H1 (cell line): ENCODE measurements around the gene MTHFS.

Experiments
- ATF2 ChIP-seq: IDR thresholded peaks from 2 replicates; pipeline ENCODE4 v1.6.1; 2012; ENCODE audit warnings: low read length, inconsistent platforms
- CTCF ChIP-seq, 3 experiments: IDR thresholded peaks; 1 replicate in 2 of 3; 2 replicates in 1 of 3; pipeline versions ENCODE4 v1.5.1 to v1.6.1; 2011; ENCODE audit warnings: low read length in 3 of 3, mild to moderate bottlenecking in 3 of 3, inconsistent platforms in 2 of 3, low read depth in 1 of 3, moderate library complexity in 1 of 3; ENCODE audit not compliant: insufficient read depth in 1 of 3; ENCODE audit errors: control extremely low read depth in 1 of 3
- EZH2 ChIP-seq: fragments of 200-600 bp; sonication (generic); IDR thresholded peaks from 2 replicates; pipeline ENCODE4 v1.7.1; 2012; ENCODE audit warnings: low read depth, mild to moderate bottlenecking, moderate library complexity, low read length, inconsistent platforms; ENCODE audit not compliant: severe bottlenecking
- HDAC2 ChIP-seq, 2 experiments: fragments of 300-600 bp in 1 of 2; sonication (generic) in 1 of 2; IDR thresholded peaks; 2 replicates each; pipeline ENCODE4 v1.6.1; 2011 to 2012; ENCODE audit warnings: low read depth in 2 of 2, low read length in 2 of 2, mild to moderate bottlenecking in 2 of 2, moderate library complexity in 2 of 2, borderline replicate concordance in 1 of 2, inconsistent platforms in 1 of 2
- HDAC6 ChIP-seq: IDR thresholded peaks from one replicate; pipeline ENCODE4 v1.7.1; 2012; ENCODE audit warnings: low read depth, mild to moderate bottlenecking, inconsistent platforms, low read length, moderate library complexity
- MAFK ChIP-seq: IDR thresholded peaks from 2 replicates; pipeline ENCODE4 v1.6.1; 2012; ENCODE audit warnings: low read depth, mild to moderate bottlenecking, improper control_type of control experiment, low read length
- POLR2AphosphoS5 ChIP-seq: IDR thresholded peaks from 2 replicates; pipeline ENCODE4 v1.6.1; 2011; ENCODE audit warnings: low read depth, low read length
- RAD21 ChIP-seq, 2 experiments: IDR thresholded peaks in 1 of 2; conservative IDR thresholded peaks in 1 of 2; 2 replicates each; pipeline ENCODE4 v1.6.1; 2011; ENCODE audit warnings: low read depth in 2 of 2, low read length in 2 of 2, improper control_type of control experiment in 1 of 2, inconsistent platforms in 1 of 2, mild to moderate bottlenecking in 1 of 2, moderate library complexity in 1 of 2
- SP2 ChIP-seq: IDR thresholded peaks from 2 replicates; pipeline ENCODE4 v1.6.1; 2012; ENCODE audit warnings: mild to moderate bottlenecking, low read length, inconsistent platforms

- TF ChIP-seq POLR2AphosphoS5 (no peak), HDAC6 (no peak), RAD21 (IDR thresholded peaks at IDR 0.05 in 1 of 2, conservative IDR thresholded peaks at IDR 0.05 in 1 of 2; ENCODE audit: low read depth in 2 of 2, low read length in 2 of 2) (no peak), ATF2 (no peak), SP2 (no peak), HDAC2 (IDR thresholded peaks at IDR 0.05; ENCODE audit: borderline replicate concordance in 1 of 2, low read depth in 2 of 2, low read length in 2 of 2) (no peak), CTCF (IDR thresholded peaks at IDR 0.05; ENCODE audit: control extremely low read depth in 1 of 3, insufficient read depth in 1 of 3, low read depth in 1 of 3, low read length in 3 of 3) (no peak), MAFK (no peak), EZH2 (no peak)
These were observed 3.3 kb upstream of the MTHFS start for GRCh38 chr15:79900087-79900486.
